ENCODE data around the gene UBR1.
"Not testable (repeated sequence)": the region's sequence is repeated elsewhere in the genome, so short reads cannot be mapped to it uniquely, and the experiment has no call there.

The UBR1 gene

DNA sequence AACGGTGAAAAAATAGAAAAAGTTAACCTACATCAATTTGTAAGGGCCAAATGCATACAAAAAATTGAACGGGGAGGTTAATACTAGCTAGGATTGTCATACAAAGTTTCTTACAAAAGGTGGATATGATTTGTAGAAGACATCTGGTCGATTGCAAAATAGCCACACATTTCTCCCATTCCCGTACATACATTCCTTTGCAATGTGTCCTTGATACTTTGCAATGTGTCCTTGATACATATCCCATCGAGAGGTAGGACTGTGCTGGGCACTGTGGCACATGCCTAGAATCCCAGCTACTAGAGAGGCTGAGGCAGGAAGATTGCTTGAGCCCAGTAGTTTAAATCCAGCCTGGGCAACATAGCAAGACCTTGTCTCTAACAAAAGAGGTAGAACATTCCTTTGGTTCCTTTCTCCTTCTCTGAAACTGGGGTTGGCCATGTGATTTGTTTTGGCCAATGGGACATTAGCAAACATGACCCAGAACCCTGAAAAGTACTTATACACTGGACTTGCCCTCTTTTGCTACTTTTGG is 194.7 kb downstream of the UBR1 start:
- DNase-seq (ENCODE audit: low spot score) = no peak

DNA sequence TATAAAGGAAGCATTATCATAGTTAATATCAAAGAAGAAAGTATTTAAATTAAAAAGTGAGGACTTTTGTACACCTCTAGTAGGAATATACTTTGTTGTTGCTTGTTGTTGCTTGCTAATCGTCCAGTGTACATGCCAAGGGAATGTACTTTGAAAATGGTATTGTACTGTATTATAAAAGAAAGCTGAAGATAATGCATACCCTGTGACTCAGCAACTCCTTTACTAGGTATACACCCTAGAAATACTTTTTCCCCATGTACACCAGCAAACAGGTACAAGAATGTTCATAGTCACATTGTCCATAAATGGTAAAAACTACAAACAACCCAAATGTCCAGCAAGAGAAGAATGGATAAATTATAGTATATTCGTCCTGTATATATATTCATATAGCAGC is 197.3 kb downstream of the UBR1 start:
- DNase-seq (ENCODE audit: low spot score) = no peak

DNA sequence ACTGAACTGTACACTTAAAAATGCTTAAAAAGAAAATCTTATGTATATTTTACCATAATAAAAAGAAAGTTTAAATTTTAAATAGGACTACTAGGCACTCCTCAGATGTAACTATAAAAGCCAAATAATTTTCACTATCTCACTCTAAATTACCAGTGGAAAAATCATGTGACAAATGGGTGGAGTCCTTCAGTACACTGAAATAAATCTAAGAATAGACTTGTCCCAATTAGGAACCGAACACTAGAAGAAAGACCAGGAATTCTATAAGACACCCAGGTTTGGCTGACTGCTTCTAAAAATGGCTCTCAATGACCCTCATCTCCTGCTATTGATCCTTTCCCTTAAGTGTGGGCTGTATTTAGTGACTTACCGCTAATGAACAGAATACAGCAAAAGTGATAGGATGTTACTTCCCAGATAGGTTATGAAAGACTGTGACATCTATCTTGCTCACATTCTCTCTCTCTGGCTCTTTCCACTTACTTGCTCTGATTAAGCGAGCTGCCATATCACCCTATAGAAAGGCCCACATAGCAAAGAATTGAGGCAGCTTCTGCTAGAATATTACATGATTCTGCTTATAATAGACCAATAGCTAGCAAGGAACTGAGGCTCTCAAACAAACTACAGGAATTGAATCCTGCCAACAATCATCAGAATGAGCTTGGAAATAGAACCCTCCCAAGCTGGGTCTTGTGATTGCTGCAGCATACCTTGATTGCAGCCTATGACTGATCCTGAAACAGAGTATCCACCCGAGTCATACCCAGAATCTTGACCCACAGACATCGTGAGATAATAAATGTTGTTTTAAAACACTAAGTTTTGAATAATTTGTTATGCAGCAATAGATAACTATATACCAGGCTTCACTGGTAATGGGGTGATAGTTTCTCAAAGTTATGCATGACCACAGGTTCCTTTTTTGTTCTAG is 202.2 kb downstream of the UBR1 start:
- DNase-seq (ENCODE audit: low spot score) = no peak

DNA sequence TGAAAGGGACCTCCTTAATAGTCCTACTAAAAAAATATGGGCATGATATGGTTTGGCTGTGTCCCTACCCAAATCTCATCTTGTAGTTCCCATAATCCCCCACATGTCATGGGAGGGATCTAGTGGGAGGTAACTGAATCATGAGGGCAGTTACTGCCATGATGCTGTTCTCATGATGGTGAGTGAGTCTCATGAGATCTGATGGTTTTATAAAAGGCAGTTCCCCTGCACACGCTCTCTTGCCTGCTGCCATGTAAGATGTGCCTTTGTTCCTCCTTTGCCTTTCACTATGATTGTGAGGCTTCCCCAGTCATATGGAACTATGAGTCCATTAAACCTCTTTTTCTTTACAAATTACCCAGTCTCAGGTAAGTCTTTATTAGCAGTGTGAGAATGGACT is 211.9 kb downstream of the UBR1 start:
- DNase-seq (ENCODE audit: low spot score) = not testable (repeated sequence)
